Liver (tissue), 9 donors: ENCODE results near the gene SLC2A5. TPM values are rescaled to one million over a fixed set of nuclear protein-coding genes. Genes with fewer than 3 reads are reported as not detected.

ENCODE experiments used
- DNase-seq: peaks from one replicate; pipeline ENCODE4 v3.0.0-alpha.2; 2017; ENCODE audit warnings: low spot score
- H3K27ac ChIP-seq, 2 donors: one replicate each; pipeline ENCODE4 v1.7.0; 2013; ENCODE audit warnings: inconsistent platforms in 2 of 2, low read length in 2 of 2, control low read depth in 1 of 2, low read depth in 1 of 2, mild to moderate bottlenecking in 1 of 2
- H3K27me3 ChIP-seq, 4 donors: one replicate each; pipeline versions ENCODE4 v1.6.1 to v1.7.0; 2013; ENCODE audit warnings: low read length in 3 of 4, inconsistent platforms in 1 of 4, mild to moderate bottlenecking in 1 of 4, moderate library complexity in 1 of 4; ENCODE audit not compliant: control insufficient read depth in 4 of 4, insufficient read depth in 4 of 4
- H3K36me3 ChIP-seq, 4 donors: one replicate each; pipeline versions ENCODE4 v1.6.1 to v1.7.0; 2013; ENCODE audit warnings: low read length in 3 of 4, mild to moderate bottlenecking in 3 of 4, low read depth in 1 of 4, moderate library complexity in 1 of 4; ENCODE audit not compliant: control insufficient read depth in 4 of 4, insufficient read depth in 3 of 4
- H3K4me1 ChIP-seq, 4 donors: one replicate each; pipeline versions ENCODE4 v1.6.1 to v1.7.0; 2013; ENCODE audit warnings: low read length in 3 of 4, mild to moderate bottlenecking in 3 of 4, moderate library complexity in 1 of 4; ENCODE audit not compliant: control insufficient read depth in 4 of 4, insufficient read depth in 4 of 4
- H3K4me3 ChIP-seq, 3 donors: one replicate each; pipeline versions ENCODE4 v1.6.1 to v1.7.0; 2013; ENCODE audit warnings: low read length in 3 of 3, control low read depth in 1 of 3, low read depth in 1 of 3, mild to moderate bottlenecking in 1 of 3
- H3K9ac ChIP-seq, 2 donors: one replicate each; pipeline ENCODE4 v1.7.0; 2013; ENCODE audit warnings: low read length in 2 of 2, mild to moderate bottlenecking in 2 of 2, moderate library complexity in 2 of 2, control low read depth in 1 of 2, low read depth in 1 of 2
- H3K9me3 ChIP-seq, 4 donors: one replicate each; pipeline versions ENCODE4 v1.6.1 to v1.7.0; 2013; ENCODE audit warnings: low read length in 3 of 4; ENCODE audit not compliant: control insufficient read depth in 4 of 4
- ATF3 ChIP-seq: IDR thresholded peaks from 2 replicates; pipeline ENCODE4 v1.6.1; 2016; ENCODE audit warnings: antibody characterized with exemption
- EGR1 ChIP-seq, 2 donors: IDR thresholded peaks; 2 replicates each; pipeline ENCODE4 v1.6.1; 2016 to 2018; ENCODE audit warnings: antibody characterized with exemption in 2 of 2, low read depth in 2 of 2
- FOXA1 ChIP-seq: IDR thresholded peaks from 2 replicates; pipeline ENCODE4 v1.6.1; 2016; ENCODE audit warnings: antibody characterized with exemption
- FOXA2 ChIP-seq: IDR thresholded peaks from 2 replicates; pipeline ENCODE4 v1.6.1; 2016; ENCODE audit warnings: antibody characterized with exemption
- GABPA ChIP-seq, 2 donors: IDR thresholded peaks in 1 of 2; conservative IDR thresholded peaks in 1 of 2; 2 replicates each; pipeline ENCODE4 v1.6.1; 2016; ENCODE audit warnings: antibody characterized with exemption in 2 of 2, mild to moderate bottlenecking in 1 of 2, moderate library complexity in 1 of 2
- HNF4A ChIP-seq, 2 donors: conservative IDR thresholded peaks; 2 replicates each; pipeline ENCODE4 v1.6.1; 2016; ENCODE audit warnings: antibody characterized with exemption in 2 of 2, mild to moderate bottlenecking in 2 of 2
- HNF4G ChIP-seq: IDR thresholded peaks from 2 replicates; pipeline ENCODE4 v1.6.1; 2016; ENCODE audit warnings: antibody characterized with exemption
- JUND ChIP-seq, 2 donors: IDR thresholded peaks; 2 replicates each; pipeline ENCODE4 v1.6.1; 2016; ENCODE audit warnings: antibody characterized with exemption in 2 of 2
- MAX ChIP-seq: IDR thresholded peaks from 2 replicates; pipeline ENCODE4 v1.6.1; 2016; ENCODE audit warnings: antibody characterized with exemption
- RAD21 ChIP-seq, 2 donors: IDR thresholded peaks; 2 replicates each; pipeline ENCODE4 v1.6.1; 2016; ENCODE audit warnings: antibody characterized with exemption in 2 of 2, mild to moderate bottlenecking in 2 of 2
- REST ChIP-seq: IDR thresholded peaks from 2 replicates; pipeline ENCODE4 v1.6.1; 2016; ENCODE audit warnings: antibody characterized with exemption, mild to moderate bottlenecking
- YY1 ChIP-seq: IDR thresholded peaks from 2 replicates; pipeline ENCODE4 v1.6.1; 2016; ENCODE audit warnings: antibody characterized with exemption, mild to moderate bottlenecking
- ZBTB33 ChIP-seq: IDR thresholded peaks from 2 replicates; pipeline ENCODE4 v1.6.1; 2016; ENCODE audit warnings: antibody characterized with exemption
- WGBS: extraction: QIAGEN DNeasy Blood & Tissue Kit; methylation state at CpG from one replicate; pipeline ENCODE4 v1.1.7; 2013; 5-methylcytosine and 5-hydroxymethylcytosine counted together
- polyA plus RNA-seq, 2 donors: library from polyadenylated mRNA; stranded (reverse) in 1 of 2; unstranded in 1 of 2; fragments of 200-250 nt in 1 of 2; fragments of >200 nt in 1 of 2; fragmentation: Nextera tagmentation in 1 of 2; extraction: Ambion mirVana in 1 of 2; gene quantifications; one replicate each; pipeline versions ENCODE4 v1.2.1 to v1.2.3, GENCODE V29; 2013 to 2015
- total RNA-seq, 2 donors: library from RNA; depleted of rRNA; stranded (reverse); fragments of >200 nt; gene quantifications; one replicate each; pipeline ENCODE4 v1.2.3, GENCODE V29; 2014
- donor health status: healthy.
- donor health status: healthy.
- donor health status: healthy.
- donor health status: healthy.
- donor health status: healthy.

The SLC2A5 gene
- total and polyA plus RNA-seq, 4 donors = 0.07 to 1.6 (median 0.13) TPM

- Histone ChIP-seq H3K27ac (no peak overlapping the region), H3K4me3 (no peak overlapping the region), H3K4me1 (peaks cover 0 to 3% (median 0%) of the 10 kb centered on the region in 4 donors), H3K27me3 (no peaks in the 10 kb centered on the region), H3K36me3 (no peaks in the 10 kb centered on the region), H3K9me3 (no peaks in the 10 kb centered on the region), H3K9ac (no peak overlapping the region)
- DNase-seq = no peak
- no peak for TF ChIP-seq JUND (IDR thresholded peaks at IDR 0.05)
- no peak for TF ChIP-seq GABPA (IDR thresholded peaks at IDR 0.05 in 1 of 2, conservative IDR thresholded peaks at IDR 0.05 in 1 of 2)
- no peak for TF ChIP-seq ZBTB33
- TF ChIP-seq FOXA2 = no peak
- TF ChIP-seq EGR1 (IDR thresholded peaks at IDR 0.05; ENCODE audit: low read depth in 2 of 2) = no peak
- WGBS = 91% methylated on average over 7 of the region's 7 CpGs
These were observed 16.0 kb upstream of the SLC2A5 start for GRCh38 chr1:9085306-9085940.

- H3K9me3 ChIP-seq = no peaks in the 10 kb centered on the region
- no peak overlapping the region for H3K27ac ChIP-seq
- 88% methylated on average over 8 of the region's 8 CpGs for WGBS
- no peak for TF ChIP-seq HNF4A (conservative IDR thresholded peaks at IDR 0.05)
- no peak for TF ChIP-seq RAD21 (IDR thresholded peaks at IDR 0.05)
- TF ChIP-seq REST = no peak
- no peak for TF ChIP-seq EGR1 (IDR thresholded peaks at IDR 0.05; ENCODE audit: low read depth in 2 of 2)
- no peak for TF ChIP-seq GABPA (IDR thresholded peaks at IDR 0.05 in 1 of 2, conservative IDR thresholded peaks at IDR 0.05 in 1 of 2)
- TF ChIP-seq YY1 = no peak
- TF ChIP-seq ZBTB33 = no peak
- no peak for TF ChIP-seq FOXA1
- no peak for TF ChIP-seq FOXA2
- no peak for TF ChIP-seq JUND (IDR thresholded peaks at IDR 0.05)
- TF ChIP-seq ATF3 = no peak
- TF ChIP-seq HNF4G = no peak
- no peak for TF ChIP-seq MAX
- no peaks in the 10 kb centered on the region for H3K36me3 ChIP-seq
- peaks cover 0 to 3% (median 0%) of the 10 kb centered on the region in 4 donors for H3K4me1 ChIP-seq
- H3K27me3 ChIP-seq = no peaks in the 10 kb centered on the region
- DNase-seq = no peak
- no peak overlapping the region for H3K4me3 ChIP-seq
- no peak overlapping the region for H3K9ac ChIP-seq
These were observed 15.5 kb upstream of the SLC2A5 start for GRCh38 chr1:9084906-9085305.
